ENCODE measurements around the gene LAGE3.

Gene LAGE3

DNA sequence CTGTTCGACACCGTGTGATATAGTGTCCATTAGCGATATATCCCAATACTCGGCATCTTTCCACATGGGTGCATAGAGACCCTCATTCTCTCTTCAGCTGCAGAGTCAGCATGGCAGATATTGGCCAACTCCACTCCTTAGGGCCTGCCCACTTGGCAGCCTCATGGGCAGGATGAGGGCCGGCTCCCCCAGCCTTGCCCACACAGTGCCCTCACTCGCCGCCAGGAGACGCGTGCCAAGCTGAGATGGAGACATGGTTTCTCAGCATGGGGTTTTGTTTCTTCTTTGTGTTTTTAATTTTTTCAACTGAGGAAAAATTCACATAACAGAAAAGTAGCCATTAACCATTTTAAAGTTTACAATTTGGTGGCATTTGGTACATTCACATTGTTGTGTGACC is 26.3 kb downstream of the LAGE3 start:
- no peak for DNase-seq

DNA sequence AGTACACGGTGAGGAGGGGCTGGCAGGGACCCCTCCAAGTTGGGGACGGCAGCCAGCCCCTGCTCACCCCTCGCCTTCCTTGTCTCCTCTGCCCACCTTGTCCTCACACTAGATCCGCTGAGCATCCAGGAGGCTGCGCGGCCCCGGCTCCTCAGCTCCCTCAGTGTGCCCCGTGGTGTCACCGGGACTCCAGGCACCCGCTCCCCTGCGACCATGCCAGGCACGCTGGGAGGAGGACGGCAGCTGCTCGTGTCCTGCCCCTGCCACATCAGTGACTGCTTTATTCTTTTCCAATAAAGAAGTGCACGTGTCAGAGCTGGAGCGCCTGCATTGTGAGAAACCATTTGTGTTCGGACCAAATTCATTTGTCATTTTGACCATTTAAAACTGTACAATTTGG is 28.8 kb downstream of the LAGE3 start:
- DNase-seq, result no peak

DNA sequence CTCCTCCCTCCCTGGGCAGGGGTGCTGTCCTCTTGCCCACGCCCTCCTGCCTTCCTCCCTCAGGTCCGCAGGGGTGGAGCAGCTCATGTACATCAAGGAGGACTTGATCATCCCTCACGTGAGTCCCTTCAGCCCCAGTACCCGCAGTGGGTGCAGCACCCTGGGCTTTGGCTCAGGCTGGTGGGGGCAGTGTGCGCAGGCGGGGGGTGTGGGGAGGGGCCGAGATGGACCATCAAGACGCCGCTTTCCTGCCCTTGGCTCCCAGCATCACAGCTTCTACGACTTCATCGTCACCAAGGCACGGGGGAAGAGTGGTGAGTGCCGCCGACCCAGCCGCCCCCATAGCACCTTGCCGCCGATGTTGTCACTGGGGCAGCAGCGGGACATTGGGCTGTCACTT is 29.5 kb downstream of the LAGE3 start:
- DNase-seq, result no peak

DNA sequence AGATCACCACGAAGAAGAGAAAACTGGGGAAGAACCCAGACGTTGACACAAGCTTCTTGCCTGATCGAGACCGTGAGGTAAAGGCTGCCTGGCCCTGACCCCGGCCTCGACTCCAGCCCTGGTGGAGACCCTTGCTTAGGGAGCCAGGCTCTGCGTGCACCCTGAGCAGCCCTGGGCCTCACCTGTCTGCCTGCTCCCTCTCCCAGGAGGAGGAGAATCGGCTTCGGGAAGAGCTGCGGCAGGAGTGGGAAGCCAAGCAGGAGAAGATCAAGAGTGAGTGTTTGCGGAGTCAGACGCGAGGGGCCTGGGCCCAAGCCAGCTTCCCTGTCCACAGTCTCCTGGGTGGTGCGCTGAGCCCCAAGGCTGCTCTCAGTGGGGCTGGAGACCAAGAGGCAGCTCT is 30.6 kb downstream of the LAGE3 start:
- DNase-seq, result no peak

DNA sequence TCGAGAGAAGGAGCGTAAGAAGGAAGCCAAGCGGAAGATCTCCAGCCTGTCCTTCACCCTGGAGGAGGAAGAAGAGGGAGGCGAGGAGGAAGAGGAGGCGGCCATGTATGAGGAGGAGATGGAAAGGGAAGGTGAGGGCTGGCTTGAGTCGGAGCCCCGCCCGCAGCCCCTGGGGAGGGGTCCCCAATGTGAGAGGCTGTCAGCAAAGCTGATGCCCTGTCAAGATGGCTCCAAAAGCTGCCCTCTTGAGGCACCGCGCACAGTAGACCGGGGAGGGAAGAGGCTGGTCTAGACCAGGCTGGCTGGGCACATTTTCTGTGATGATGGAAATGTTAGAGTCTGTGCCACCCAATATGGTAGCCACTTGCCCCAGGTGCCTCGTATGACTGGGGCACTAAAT is 32.7 kb downstream of the LAGE3 start:
- DNase-seq, result no peak

DNA sequence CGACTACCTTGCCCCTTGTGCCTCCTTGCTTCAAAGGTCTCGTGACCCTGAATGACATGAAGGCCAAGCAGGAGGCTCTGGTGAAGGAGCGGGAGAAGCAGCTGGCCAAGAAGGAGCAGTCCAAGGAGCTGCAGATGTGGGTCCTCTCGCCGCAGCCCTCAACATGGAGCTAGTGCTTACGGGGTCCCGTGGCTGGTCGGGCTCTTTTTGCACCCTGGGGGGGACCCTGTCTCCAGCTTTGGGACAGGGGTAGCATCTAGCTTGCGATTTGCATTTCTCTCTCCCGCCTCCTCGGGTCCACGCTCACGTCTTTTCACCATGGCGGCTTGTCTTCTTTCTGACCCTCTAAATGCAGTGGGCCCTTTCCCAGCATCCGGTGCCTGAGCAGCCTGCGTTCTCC is 33.3 kb downstream of the LAGE3 start:
- no peak for DNase-seq

DNA sequence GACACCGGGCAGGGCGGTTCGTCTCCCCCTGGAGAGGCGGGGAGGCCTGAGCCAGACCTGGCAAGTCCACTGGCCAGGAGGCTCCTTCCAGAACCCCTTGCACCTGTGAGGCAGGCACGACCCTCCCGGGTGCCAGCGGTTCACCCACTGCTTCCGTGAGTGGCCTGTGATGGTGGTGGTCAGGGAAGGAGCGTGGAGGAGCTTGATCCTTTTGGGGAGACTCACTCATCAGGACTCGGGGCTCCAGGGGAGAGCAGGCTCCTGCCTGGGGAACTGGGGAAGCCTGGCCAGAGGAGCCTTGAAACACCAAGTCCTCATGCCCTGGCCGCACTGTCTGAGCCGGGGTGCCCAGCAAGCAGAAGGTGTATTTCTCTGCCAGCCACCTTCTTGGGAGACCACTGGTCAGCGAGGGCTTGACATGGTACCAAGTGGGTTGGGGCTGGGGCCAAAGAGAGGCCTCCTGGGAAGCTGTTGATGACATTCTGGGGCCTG is 34.3 kb downstream of the LAGE3 start:
- no peak for DNase-seq

DNA sequence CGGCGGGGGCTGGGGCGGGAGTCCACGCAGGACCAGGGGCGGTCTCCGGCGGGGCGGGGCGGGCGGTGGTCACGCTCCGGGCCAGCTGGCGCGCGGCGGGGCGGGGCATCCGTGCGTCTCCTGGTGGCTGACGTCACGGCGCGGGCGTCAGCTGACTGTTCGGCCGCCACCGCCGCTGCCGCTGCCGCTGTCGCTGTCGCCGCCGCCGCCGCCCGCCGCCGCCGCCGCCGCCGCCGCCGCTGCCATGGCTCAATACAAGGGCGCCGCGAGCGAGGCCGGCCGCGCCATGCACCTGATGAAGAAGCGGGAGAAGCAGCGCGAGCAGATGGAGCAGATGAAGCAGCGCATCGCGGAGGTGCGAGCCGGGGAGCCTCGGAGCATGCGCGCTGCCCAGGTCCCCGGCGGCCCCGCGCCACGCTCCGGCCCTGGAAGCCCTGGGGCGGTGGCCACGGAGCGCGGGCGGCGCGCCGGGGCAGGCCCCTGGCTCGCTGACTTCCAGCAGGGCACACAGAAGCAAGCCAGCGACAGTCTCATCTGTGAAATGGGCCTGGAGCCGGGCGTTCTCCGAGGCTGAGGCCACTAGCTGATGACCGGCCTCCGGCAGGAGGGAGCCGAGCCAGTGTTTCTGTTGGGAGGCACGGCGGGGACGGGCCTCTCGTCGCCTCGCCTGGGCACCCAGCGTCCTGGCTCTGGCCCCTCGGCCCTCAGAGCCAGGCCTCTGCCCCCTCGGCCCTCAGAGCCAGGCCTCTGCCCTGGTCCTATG is 34.9 kb downstream of the LAGE3 start, which contains the start of gene FAM50A:
TSS of gene FAM50A (plus strand) at position 150 of the 763 bp plus-strand sequence. CDS start at position 245, 95 bp downstream.
- peak; percentile 57 for DNase-seq

DNA sequence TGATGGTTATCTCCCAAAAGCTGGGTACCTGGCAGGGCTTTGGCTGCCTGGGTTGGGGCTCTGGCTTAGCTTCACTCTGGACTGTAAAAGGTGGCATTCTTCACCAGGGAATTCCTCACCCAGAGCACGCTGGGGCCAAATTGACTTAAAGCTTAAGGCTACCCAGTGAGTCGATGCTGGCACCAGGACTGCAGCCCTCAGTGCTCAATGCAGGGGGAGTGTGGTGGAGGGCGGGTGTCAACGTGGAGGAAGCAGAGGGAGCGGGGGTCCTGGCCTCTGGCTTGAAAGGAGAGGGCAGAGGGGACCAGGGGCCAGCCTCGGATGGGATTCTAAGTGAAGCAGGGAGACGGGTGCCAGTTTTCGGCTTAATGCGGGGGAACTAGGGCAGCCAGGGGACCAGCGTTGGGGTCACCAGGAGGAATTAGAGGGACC is 35.6 kb downstream of the LAGE3 start:
- no peak for DNase-seq

DNA sequence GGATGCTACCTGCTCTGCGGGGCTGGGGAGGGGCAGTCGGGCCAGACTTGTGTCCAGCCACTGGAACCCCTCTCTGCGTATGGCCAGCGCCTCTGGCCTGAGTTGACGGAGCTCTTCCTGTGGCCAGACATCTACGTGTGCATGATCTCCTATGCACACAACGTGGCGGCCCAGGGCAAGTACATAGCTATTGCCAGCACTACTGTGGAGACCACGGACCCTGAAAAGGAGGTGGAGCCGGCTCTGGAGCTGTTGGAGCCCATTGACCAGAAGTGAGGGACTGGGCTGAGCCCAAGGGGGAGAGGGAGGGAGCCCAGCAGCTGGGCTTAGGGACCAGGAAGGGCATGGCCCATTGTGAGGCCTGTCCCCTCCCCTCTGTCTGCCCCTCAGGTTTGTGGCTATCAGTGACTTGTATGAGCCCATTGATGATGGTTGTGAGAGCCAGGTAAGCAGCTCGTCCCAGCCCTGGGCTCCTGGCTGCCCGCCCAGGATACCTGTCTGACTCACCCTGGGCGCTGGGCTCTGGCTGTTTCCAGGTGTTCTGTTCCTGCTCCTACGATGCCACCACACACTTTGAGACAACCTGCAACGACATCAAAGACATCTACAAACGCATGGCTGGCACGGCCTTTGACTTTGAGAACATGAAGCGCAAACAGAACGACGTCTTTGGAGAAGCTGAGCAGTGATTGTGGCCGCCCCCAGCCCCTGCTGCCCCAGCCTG is 36.9 kb downstream of the LAGE3 start:
- DNase-seq, result no peak

DNA sequence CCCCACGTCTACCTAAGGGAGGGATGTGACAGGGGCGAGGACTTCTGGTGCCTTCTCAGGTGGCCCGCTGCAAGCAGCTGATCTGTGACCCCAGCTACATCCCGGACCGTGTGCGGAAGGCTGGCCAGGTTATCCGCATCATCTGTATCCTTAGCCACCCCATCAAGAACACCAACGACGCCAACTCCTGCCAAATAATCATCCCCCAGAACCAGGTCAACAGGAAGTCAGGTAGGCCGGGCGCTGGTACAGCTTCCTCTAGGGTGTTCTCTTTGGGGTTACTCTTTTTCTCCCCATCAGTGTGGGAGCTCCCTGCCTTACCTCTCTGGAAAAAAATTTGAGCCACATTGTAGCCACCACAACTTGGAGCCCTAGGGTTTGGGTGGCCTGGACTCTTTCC is 37.5 kb downstream of the LAGE3 start:
- no peak for DNase-seq

DNA sequence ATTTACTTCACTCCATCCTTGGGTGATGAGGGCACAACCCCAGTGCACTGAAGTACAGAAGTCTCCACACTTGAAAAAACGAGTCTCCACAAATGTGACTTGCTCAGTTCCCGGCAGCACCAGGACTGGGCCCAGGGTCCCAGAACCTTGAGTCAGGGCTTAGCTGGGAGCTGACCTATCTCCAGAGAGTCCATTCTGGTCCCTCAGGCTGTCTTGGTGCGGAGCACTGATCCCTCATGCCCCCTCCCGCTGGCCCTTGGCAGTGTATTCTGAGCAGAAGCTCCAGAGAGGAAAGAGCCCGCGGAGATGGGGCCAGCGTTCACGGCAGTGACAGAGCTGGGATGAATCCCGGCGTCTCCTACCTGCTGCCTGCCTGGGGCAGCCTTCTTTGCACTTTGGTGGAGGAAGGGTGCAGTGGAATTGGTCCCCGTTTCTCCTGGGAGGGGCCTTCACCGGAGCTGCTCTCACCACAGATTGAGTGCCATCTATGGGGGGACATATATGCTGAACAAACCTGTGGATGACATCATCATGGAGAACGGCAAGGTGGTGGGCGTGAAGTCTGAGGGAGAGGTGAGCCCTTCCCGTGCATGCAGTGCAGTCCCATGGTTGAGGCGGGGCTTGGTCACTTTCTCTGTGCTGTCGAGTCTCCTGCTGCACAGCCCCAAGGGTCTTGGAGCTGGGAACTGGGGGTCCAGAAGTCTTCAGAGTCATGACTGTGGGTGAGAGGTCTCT is 38.3 kb downstream of the LAGE3 start:
- DNase-seq, result no peak

DNA sequence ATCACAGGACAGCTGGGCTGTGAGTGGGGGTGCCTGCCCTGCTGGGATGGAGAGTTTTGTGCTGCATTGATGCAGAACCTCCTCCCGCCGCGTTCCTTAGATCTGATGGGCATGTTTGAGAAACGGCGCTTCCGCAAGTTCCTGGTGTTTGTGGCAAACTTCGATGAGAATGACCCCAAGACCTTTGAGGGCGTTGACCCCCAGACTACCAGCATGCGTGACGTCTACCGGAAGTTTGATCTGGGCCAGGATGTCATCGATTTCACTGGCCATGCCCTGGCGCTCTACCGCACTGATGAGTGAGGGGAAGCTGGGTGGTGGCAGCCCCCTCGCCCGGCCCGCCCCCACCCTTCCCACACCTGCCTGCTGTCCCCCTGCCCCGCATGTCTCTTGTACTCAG is 39.2 kb downstream of the LAGE3 start:
- no peak for DNase-seq

DNA sequence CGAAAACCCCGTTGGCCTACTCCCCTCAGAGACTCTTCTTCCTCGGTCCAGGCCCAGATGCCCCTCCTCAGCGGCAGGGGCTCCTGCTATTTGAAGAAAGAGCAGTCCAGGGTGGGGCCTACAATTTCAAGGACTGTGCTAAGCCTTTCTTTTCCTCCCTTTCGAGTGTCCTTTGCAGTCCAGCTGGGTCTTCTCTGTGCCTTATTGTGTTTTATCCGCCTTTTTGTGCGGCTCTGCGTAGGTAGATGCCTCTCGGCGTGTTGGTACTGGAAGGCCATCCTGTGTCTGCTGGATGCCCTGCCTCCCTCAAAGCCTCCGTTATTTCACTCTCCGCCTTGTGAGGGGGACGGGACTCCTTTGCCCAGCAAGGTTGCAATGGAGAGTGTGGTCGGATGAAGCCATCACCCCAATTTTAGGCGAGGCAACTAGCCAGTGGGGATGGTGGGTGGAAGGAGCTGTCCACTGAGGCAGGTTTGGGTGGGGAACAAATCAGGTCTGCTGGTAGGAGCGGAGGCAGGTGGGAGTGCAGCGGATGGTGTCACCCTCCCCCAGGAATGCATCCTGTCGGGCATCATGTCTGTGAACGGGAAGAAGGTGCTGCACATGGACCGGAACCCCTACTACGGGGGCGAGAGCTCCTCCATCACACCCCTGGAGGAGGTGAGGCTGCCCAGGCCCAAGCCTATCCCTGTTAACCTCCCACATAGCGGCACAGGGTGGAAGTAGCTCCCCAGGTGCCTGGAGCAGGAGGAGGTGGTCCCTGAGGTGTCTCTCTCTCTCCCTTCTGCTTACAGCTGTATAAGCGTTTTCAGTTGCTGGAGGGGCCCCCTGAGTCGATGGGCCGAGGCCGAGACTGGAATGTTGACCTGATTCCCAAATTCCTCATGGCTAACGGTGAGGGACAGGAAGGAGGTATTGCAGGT is 40.8 kb downstream of the LAGE3 start:
- no peak for DNase-seq

DNA sequence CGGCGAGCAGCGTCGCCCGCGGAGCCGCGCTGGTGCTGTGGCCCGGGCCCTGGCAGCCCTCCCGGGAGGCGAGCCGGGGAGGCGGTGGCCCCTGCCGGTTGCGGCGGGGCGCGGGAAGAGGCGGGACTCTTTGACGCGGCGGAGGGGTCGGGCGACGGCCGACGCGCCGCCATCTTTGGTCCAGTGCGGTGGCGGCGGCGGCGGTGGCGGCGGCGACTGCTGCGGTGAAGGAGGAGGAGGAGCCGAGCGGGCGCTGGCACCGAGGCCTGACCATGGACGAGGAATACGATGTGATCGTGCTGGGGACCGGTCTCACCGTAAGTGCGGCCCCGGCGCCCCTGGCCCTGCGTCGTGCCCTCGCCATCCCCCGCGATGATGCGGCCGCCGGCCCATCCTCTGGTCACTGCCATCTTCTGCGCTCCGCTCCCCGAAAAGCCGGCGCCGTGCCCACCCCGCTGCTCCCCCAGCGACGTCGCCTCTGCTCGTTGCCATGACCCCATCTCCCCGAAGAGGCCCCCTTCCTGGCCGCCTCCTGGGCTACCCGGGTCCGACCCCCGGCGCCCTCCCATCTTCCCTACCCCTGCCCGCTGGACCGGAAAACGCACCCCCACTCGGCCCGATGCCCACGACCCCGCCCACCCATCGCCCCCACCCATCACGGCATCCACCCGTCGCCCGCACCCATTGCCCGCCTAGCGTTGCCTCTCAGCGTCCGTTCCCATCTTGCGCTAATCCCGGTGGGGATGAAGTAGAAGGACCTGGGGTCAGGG is 41.9 kb downstream of the LAGE3 start, which contains the start of gene GDI1:
TSS of gene GDI1 (plus strand) at position 172 of the 770 bp plus-strand sequence. CDS start at position 273, 101 bp downstream.
- peak; percentile 45 for DNase-seq

DNA sequence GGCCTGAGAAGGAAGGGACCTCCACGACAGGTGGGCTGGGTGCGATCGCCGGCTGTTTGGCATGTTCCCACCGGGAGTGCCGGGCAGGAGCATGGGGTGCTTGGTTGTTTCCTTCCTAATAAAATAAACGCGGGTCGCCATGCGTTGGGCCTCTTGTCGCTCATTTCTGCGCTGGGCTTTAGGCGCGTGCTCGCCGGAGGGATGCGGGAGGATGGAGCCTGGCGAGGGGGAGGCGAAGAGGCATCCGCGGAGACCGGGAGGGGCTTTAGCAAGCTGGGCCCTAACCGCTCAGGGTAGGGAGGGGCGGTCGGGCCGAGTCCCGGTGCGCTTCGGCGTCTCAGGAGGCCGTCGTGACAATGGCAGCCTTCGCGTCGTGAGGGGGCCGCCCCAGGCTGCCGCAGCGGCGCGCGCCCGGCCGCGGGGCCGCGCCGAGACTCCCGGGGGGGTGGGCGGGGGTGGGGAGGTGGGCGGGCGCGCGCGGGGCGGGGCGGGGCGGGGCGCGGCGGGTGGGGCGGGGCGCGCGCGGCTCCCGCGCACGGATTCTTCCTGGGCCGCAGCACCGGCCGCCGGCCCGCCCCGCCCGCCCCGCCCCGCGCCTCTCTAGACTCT is 42.6 kb downstream of the LAGE3 start:
- DNase-seq, result peak; percentile 45

DNA sequence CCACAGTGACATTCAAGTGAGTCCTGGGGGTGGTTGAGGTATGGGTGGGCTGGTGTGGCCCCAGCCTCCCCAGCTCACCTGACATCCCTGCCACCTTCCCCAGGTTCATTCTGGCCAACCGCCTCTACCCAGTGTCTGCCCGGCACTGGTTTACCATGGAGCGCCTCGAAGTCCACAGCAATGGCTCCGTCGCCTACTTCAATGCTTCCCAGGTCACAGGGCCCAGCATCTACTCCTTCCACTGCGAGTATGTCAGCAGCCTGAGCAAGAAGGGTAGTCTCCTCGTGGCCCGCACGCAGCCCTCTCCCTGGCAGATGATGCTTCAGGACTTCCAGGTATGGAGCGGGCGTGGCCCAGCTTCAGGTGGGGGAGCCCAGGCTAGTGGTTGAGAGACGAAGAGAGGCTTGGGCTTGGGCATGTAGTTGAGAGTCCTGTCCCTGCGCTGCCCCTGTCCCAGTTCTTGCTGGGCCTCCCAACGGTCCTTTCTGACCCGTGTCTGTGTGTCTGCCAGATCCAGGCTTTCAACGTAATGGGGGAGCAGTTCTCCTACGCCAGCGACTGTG is 43.8 kb downstream of the LAGE3 start:
- DNase-seq, result no peak

DNA sequence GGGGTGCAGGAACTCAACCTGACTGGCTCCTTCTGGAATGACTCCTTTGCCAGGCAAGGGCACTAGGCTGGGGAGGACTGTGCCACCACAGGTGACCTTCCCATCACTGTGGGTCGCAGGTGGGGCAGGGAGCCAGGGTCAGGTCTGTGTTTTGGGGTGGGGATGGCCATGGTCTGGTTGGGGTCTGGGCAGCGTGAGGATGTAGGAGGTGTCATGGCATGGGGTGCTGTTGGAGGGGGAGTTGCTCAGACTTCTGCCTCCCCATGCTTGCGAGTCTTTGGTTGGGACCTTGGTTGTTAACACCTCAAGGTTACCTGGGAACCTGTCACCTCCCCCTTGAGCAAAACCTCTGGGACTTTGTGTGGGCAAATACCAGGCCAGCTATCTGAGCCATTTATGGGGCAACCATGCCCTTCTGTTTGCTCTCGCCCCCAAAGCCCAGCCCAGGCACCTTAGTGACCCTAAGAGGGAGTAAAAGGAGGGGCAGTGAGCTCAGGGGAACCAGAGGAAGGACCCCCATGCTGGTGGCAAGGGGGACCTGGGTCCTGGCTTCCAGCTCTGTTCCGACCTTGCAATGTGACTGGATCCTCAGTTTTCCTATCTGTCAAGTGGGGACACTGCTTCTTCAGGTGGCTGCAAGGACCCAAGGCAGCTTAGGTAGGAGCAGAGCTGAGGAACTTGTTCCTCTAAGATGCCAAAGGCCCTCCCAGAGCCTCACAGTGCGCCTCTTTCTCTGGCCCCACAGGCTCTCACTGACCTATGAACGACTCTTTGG is 44.5 kb downstream of the LAGE3 start:
- DNase-seq, result no peak

DNA sequence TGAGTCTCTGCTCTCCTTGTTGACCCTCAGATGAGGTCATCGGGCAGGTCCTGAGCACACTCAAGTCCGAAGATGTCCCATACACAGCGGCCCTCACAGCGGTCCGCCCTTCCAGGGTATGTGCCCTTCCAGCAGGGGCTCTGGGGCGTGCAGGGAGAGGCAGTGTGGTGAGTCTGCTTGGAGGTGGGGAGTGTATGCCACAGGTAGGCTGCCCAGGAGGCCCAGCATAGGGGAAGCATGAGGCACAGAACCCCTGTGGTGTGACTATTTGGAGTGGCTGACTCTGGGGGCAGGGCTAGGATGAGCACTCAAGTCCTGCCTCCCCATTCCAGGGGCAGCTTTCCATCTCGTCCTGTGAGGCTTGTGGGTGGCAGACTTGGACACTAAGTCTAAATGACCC is 45.5 kb downstream of the LAGE3 start:
- no peak for DNase-seq

DNA sequence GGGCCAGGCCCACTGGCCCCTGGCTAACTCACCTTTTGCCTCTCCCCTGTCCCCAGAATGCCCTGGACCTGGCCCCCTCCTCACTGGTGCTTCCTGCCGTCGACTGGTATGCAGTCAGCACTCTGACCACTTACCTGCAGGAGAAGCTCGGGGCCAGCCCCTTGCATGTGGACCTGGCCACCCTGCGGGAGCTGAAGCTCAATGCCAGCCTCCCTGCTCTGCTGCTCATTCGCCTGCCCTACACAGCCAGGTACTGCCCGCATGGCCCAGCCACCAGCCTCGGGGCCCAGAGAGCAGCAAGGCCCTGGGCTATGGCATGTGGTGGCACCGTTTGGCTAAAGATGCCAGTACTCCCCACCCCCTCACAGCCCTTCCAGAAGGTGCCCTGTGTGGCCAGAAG is 46.9 kb downstream of the LAGE3 start:
- no peak for DNase-seq

Measured in NCI-H774 (cell line).